Erythroblast (primary cell): ENCODE measurements around the gene POLDIP3.

Source experiments
- GATA1 ChIP-seq: IDR thresholded peaks from 2 replicates; pipeline ENCODE4 v1.6.1; 2011; ENCODE audit warnings: low read depth, mild to moderate bottlenecking, control low read depth, low read length, moderate library complexity
- POLR2A ChIP-seq: IDR thresholded peaks from 2 replicates; pipeline ENCODE4 v1.6.1; 2011; ENCODE audit warnings: mild to moderate bottlenecking, low read length

DNA sequence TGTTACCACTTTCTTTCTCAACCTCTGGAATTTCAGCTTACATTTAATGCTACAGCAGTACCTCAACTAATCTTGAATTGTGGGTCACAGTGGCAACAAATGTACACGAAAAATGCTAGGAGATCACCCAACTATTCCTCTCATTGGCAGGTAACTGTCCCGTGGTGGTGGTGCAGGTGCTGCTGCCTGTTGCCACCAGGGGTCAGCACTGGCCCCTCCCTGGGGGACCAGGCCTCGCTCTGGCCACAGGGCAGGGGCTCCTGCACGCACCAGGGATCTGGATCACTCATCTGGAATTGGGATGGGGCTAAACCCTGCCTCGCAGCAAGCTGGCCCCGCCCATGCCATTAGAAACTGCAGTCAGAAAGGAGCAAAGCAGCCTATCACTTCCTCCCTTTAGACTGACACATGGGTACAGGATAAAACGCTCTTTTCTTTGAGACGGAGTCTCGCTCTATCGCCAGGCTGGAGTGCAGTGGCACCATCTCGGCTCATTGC is 6.9 kb upstream of the POLDIP3 start:
- TF ChIP-seq POLR2A, result no peak
- no peak for TF ChIP-seq GATA1
